Upper lobe of left lung (tissue), 6 donors: Measurements from ENCODE around the gene ACP3. TPM values are rescaled to one million over a fixed set of nuclear protein-coding genes. Genes with fewer than 3 reads are reported as not detected.
A peak's percentile ranks its signal among the peaks of the same experiment; 100 is the strongest.

Experiments
- ATAC-seq, 2 donors: fragments of 200-7000 bp; cut with Tn5 transposase; one replicate each; pipeline ENCODE4 v1.9.1; 2022; ENCODE audit warnings: mild to moderate bottlenecking in 2 of 2, moderate library complexity in 2 of 2; ENCODE audit not compliant: low FRiP score in 2 of 2
- DNase-seq, 2 donors: peaks; one replicate each; pipeline ENCODE4 v3.0.0-alpha.2; 2019 to 2020
- H3K27ac ChIP-seq, 4 donors: fragments of 200-600 bp; sonication (generic); one replicate each; pipeline ENCODE4 v1.5.1; 2016 to 2019
- H3K27me3 ChIP-seq, 4 donors: fragments of 200-600 bp; sonication (generic); one replicate each; pipeline ENCODE4 v1.5.1; 2017 to 2019
- H3K36me3 ChIP-seq, 4 donors: fragments of 200-600 bp; sonication (generic); one replicate each; pipeline ENCODE4 v1.5.1; 2016 to 2019
- H3K4me1 ChIP-seq, 4 donors: fragments of 200-600 bp; sonication (generic); one replicate each; pipeline ENCODE4 v1.5.1; 2018 to 2019
- H3K4me3 ChIP-seq, 4 donors: fragments of 200-600 bp; sonication (generic); one replicate each; pipeline ENCODE4 v1.5.1; 2017 to 2019; ENCODE audit warnings: mild to moderate bottlenecking in 2 of 4, moderate library complexity in 1 of 4
- H3K9me3 ChIP-seq, 4 donors: fragments of 200-600 bp; sonication (generic); one replicate each; pipeline ENCODE4 v1.5.1; 2018 to 2019
- CTCF ChIP-seq, 6 experiments: fragments of 450-650 bp in 4 of 6; fragments of 200-600 bp in 2 of 6; sonication (generic) in 2 of 6; IDR thresholded peaks; one replicate each; pipeline ENCODE4 v1.5.1; 2016 to 2019; ENCODE audit warnings: antibody characterized with exemption in 6 of 6
- EP300 ChIP-seq, 4 donors: sonication (generic); formaldehyde crosslinking; IDR thresholded peaks; one replicate each; pipeline ENCODE4 v1.5.1; 2017; ENCODE audit warnings: antibody characterized with exemption in 4 of 4, control low read depth in 2 of 4
- POLR2A ChIP-seq, 4 donors: fragments of 450-650 bp; IDR thresholded peaks; one replicate each; pipeline ENCODE4 v1.5.1; 2016 to 2017; ENCODE audit warnings: antibody characterized with exemption in 4 of 4, mild to moderate bottlenecking in 2 of 4
- POLR2AphosphoS5 ChIP-seq, 2 donors: sonication (generic); formaldehyde crosslinking; IDR thresholded peaks; one replicate each; pipeline ENCODE4 v1.5.1; 2017; ENCODE audit warnings: antibody characterized with exemption in 2 of 2
- WGBS, 2 donors: methylation state at CpG; one replicate each; pipeline ENCODE4 v1.1.5; 2017 to 2018; 5-methylcytosine and 5-hydroxymethylcytosine counted together
- total RNA-seq, 6 donors: library from RNA; depleted of rRNA in 4 of 6; stranded (reverse); fragments of >200 nt in 4 of 6; gene quantifications; one replicate each; pipeline versions ENCODE4 v1.1.0 to v1.2.1, GENCODE V29; 2016 to 2021
- donor health status: DM: no; HTN: no; CAD: no; lungs with moderate emphysema.
- donor health status: DM: no; HTN: yes; CAD: no; lungs with severe emphysema.

ACP3 gene
- total RNA-seq, result 10 to 100 TPM in 5 of 6 donors, 1 to 10 TPM in 1; 8.8 to 21.6 (median 15.4) TPM

GRCh38 chr3:132317229-132317948, at the start of gene ACP3:
Gene ACP3, plus strand, starts transcription at chr3:132317407. Its CDS starts 50 bp downstream, at chr3:132317457.
- DNase-seq (peak in 1 of 2 donors; percentile 71), ATAC-seq (peak; percentile 90 to 94)
- peaks cover 0 to 30% (median 9%) of the 10 kb centered on the region in 4 donors for H3K4me1 ChIP-seq
- H3K27ac ChIP-seq, result peak within 1 kb of the TSS; percentile 81 to 86 (median 82)
- WGBS, 2 donors, result 12 to 14% methylated on average over 6 of the region's 6 CpGs
- H3K4me3 ChIP-seq, result peak within 1 kb of the TSS in 3 of 4 donors; percentile 28 to 41 (median 31)
- H3K9me3 ChIP-seq, result no peaks in the 10 kb centered on the region
- TF ChIP-seq POLR2AphosphoS5 (IDR thresholded peaks at IDR 0.05) (peak; percentile 33 to 65), CTCF (IDR thresholded peaks at IDR 0.05) (peak in 1 of 6 experiments; percentile 9), POLR2A (IDR thresholded peaks at IDR 0.05) (peak in 1 of 4 donors; percentile 49), EP300 (IDR thresholded peaks at IDR 0.05) (peak in 1 of 4 donors; percentile 31)
- H3K36me3 ChIP-seq, result no peaks in the 10 kb centered on the region
- H3K27me3 ChIP-seq, result no peaks in the 10 kb centered on the region

- Histone ChIP-seq H3K9me3 (no peaks in the 10 kb centered on the region), H3K27ac (no peak overlapping the region), H3K4me1 (peaks cover 0 to 9% (median 0%) of the 10 kb centered on the region in 4 donors), H3K36me3 (no peaks in the 10 kb centered on the region), H3K27me3 (no peaks in the 10 kb centered on the region), H3K4me3 (no peak overlapping the region)
- TF ChIP-seq EP300 (IDR thresholded peaks at IDR 0.05) (no peak), CTCF (IDR thresholded peaks at IDR 0.05) (peak in 1 of 6 experiments; percentile 14)
- DNase-seq (no peak), ATAC-seq (no peak)
- 73 to 76% methylated on average over 2 of the region's 2 CpGs for WGBS, 2 donors
Observed at GRCh38 chr3:132268956-132269355, 48.3 kb upstream of the ACP3 start.

- H3K36me3 ChIP-seq, result no peaks in the 10 kb centered on the region
- H3K4me3 ChIP-seq, result no peak overlapping the region
- no peaks in the 10 kb centered on the region for H3K4me1 ChIP-seq
- WGBS, 2 donors, result 55 to 69% methylated on average over 6 of the region's 6 CpGs
- H3K27ac ChIP-seq, result no peak overlapping the region
- TF ChIP-seq CTCF (IDR thresholded peaks at IDR 0.05) (no peak), POLR2AphosphoS5 (IDR thresholded peaks at IDR 0.05) (no peak), EP300 (IDR thresholded peaks at IDR 0.05) (no peak), POLR2A (IDR thresholded peaks at IDR 0.05) (no peak)
- H3K9me3 ChIP-seq, result peaks cover 0 to 3% (median 0%) of the 10 kb centered on the region in 4 donors
- ATAC-seq (no peak), DNase-seq (no peak)
- H3K27me3 ChIP-seq, result no peaks in the 10 kb centered on the region
Observed at GRCh38 chr3:132273036-132273435, 44.2 kb upstream of the ACP3 start.

GRCh38 chr3:132276228-132276906, 40.8 kb upstream of the ACP3 start:
- DNase-seq (no peak), ATAC-seq (no peak)
- no peak overlapping the region for H3K4me3 ChIP-seq
- no peaks in the 10 kb centered on the region for H3K36me3 ChIP-seq
- 90% methylated on average over 5 of the region's 5 CpGs for WGBS, 2 donors
- no peaks in the 10 kb centered on the region for H3K27me3 ChIP-seq
- H3K9me3 ChIP-seq, result peaks cover 0 to 3% (median 0%) of the 10 kb centered on the region in 4 donors
- no peaks in the 10 kb centered on the region for H3K4me1 ChIP-seq
- no peak for TF ChIP-seq POLR2AphosphoS5 (IDR thresholded peaks at IDR 0.05)
- no peak for TF ChIP-seq POLR2A (IDR thresholded peaks at IDR 0.05)
- no peak for TF ChIP-seq EP300 (IDR thresholded peaks at IDR 0.05)
- TF ChIP-seq CTCF (IDR thresholded peaks at IDR 0.05), result no peak
- H3K27ac ChIP-seq, result no peak overlapping the region
